ENCODE results near the gene PDZRN3. TPM values are rescaled to one million over a fixed set of nuclear protein-coding genes. Genes with fewer than 3 reads are reported as not detected.

PDZRN3 gene
- total RNA-seq, 1 experiment from 2014 or later: 0.17 TPM

GRCh38 chr3:73480187-73480672, 144.5 kb downstream of the PDZRN3 start:
- Histone ChIP-seq H3K27ac (ENCODE audit: low read depth, low read length) (no peak overlapping the region), H3K36me3 (ENCODE audit: control insufficient read depth in 1 of 2, insufficient read depth in 2 of 2, low read length in 2 of 2) (no peaks in the 10 kb centered on the region), H2AFZ (ENCODE audit: low read depth, low read length, poor library complexity, severe bottlenecking) (no peak overlapping the region), H3K79me2 (ENCODE audit: insufficient read depth, low read length) (no peaks in the 10 kb centered on the region), H3K4me2 (ENCODE audit: low read length) (no peak overlapping the region), H3K9ac (ENCODE audit: low read length) (no peak overlapping the region), H3K27me3 (ENCODE audit: insufficient read depth, low read length) (peaks cover 16% of the 10 kb centered on the region), H4K20me1 (ENCODE audit: insufficient read depth) (no peaks in the 10 kb centered on the region), H3K9me2 (ENCODE audit: insufficient read depth) (no peaks in the 10 kb centered on the region), H3K4me1 (ENCODE audit: control insufficient read depth in 1 of 2, insufficient read depth in 2 of 2, low read length in 2 of 2) (no peaks in the 10 kb centered on the region), H3K4me3 (replicated peaks in 1 of 2; ENCODE audit: low read depth in 1 of 2, low read length in 2 of 2) (no peak overlapping the region), H3K9me3 (ENCODE audit: control insufficient read depth in 1 of 2, insufficient read depth in 1 of 2, low read depth in 1 of 2, low read length in 2 of 2) (no peaks in the 10 kb centered on the region)
- ChIA-PET RAD21 (ENCODE audit: low non-redundant PET in 1 of 2, low total read pairs in 2 of 2, uncharacterized antibody in 2 of 2, unreplicated experiment in 2 of 2) (no interaction called here), CTCF (no interaction called here), POLR2A (no interaction called here)
- ATAC-seq (no peak), DNase-seq (ENCODE audit: low read depth, low spot score) (no peak)
- intact Hi-C loops (cut with micrococcal nuclease): no loop called here
- no peak for TF ChIP-seq EGR1 (IDR thresholded peaks at IDR 0.05; ENCODE audit: low read depth)
- no peak for TF ChIP-seq ZNF274 (IDR thresholded peaks at IDR 0.05; ENCODE audit: low read depth, low read length)
- TF ChIP-seq SRF (IDR thresholded peaks at IDR 0.05; ENCODE audit: low read depth): no peak
- BruUV-seq (replicated peaks): no TSS peak

DNA sequence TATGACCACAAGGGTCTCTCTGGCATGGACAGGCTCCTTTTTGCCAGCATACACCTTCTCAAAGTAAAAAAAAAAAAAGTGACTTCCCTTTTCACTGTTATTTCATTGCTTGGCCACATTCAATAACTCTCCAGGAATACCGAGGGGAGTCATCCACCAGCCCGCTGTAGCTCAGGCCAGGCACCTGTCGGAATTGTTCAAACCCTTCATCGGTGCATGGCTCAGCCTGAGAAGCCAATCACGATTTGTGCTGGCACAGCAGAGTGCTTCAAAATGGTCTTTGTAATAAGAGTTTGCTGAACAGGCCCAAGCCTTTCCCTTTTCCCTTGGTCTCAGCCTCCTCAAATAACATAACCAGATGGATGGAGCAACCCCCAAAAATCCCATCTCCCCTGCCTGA, 145.4 kb downstream of the PDZRN3 start:
- no TSS peak for BruUV-seq (replicated peaks)
- Histone ChIP-seq H3K9me3 (ENCODE audit: control insufficient read depth in 1 of 2, insufficient read depth in 1 of 2, low read depth in 1 of 2, low read length in 2 of 2) (no peaks in the 10 kb centered on the region), H2AFZ (ENCODE audit: low read depth, low read length, poor library complexity, severe bottlenecking) (no peak overlapping the region), H3K27me3 (ENCODE audit: insufficient read depth, low read length) (peaks cover 16% of the 10 kb centered on the region), H3K36me3 (ENCODE audit: control insufficient read depth in 1 of 2, insufficient read depth in 2 of 2, low read length in 2 of 2) (no peaks in the 10 kb centered on the region), H3K79me2 (ENCODE audit: insufficient read depth, low read length) (no peaks in the 10 kb centered on the region), H3K4me3 (replicated peaks in 1 of 2; ENCODE audit: low read depth in 1 of 2, low read length in 2 of 2) (no peak overlapping the region), H3K9me2 (ENCODE audit: insufficient read depth) (no peaks in the 10 kb centered on the region), H3K4me1 (ENCODE audit: control insufficient read depth in 1 of 2, insufficient read depth in 2 of 2, low read length in 2 of 2) (no peaks in the 10 kb centered on the region), H3K9ac (ENCODE audit: low read length) (no peak overlapping the region), H3K27ac (ENCODE audit: low read depth, low read length) (no peak overlapping the region), H4K20me1 (ENCODE audit: insufficient read depth) (no peaks in the 10 kb centered on the region), H3K4me2 (ENCODE audit: low read length) (no peak overlapping the region)
- ChIA-PET RAD21 (ENCODE audit: low non-redundant PET in 1 of 2, low total read pairs in 2 of 2, uncharacterized antibody in 2 of 2, unreplicated experiment in 2 of 2) (no interaction called here), CTCF (no interaction called here), POLR2A (no interaction called here)
- no peak for ATAC-seq
- intact Hi-C loops (cut with micrococcal nuclease): no loop called here
- DNase-seq (ENCODE audit: low read depth, low spot score): no peak
- TF ChIP-seq CTCF (IDR thresholded peaks at IDR 0.05 in 2 of 3, conservative IDR thresholded peaks at IDR 0.05 in 1 of 3; ENCODE audit: borderline replicate concordance in 1 of 3, insufficient read depth in 1 of 3, low read depth in 2 of 3, low read length in 2 of 3): no peak
- TF ChIP-seq TCF7L2 (IDR thresholded peaks at IDR 0.05; ENCODE audit: borderline replicate concordance, extremely low read depth, insufficient read depth, insufficient read length): no peak
- TF ChIP-seq SIN3A (IDR thresholded peaks at IDR 0.05; ENCODE audit: low read depth): no peak
- no peak for TF ChIP-seq EZH2 (IDR thresholded peaks at IDR 0.05)
- no peak for TF ChIP-seq CEBPB (IDR thresholded peaks at IDR 0.05; ENCODE audit: low read depth)
- TF ChIP-seq REST (IDR thresholded peaks at IDR 0.05; ENCODE audit: low read depth): no peak
- no peak for TF ChIP-seq RAD21 (IDR thresholded peaks at IDR 0.05; ENCODE audit: low read depth)
- TF ChIP-seq, protein P1, sequence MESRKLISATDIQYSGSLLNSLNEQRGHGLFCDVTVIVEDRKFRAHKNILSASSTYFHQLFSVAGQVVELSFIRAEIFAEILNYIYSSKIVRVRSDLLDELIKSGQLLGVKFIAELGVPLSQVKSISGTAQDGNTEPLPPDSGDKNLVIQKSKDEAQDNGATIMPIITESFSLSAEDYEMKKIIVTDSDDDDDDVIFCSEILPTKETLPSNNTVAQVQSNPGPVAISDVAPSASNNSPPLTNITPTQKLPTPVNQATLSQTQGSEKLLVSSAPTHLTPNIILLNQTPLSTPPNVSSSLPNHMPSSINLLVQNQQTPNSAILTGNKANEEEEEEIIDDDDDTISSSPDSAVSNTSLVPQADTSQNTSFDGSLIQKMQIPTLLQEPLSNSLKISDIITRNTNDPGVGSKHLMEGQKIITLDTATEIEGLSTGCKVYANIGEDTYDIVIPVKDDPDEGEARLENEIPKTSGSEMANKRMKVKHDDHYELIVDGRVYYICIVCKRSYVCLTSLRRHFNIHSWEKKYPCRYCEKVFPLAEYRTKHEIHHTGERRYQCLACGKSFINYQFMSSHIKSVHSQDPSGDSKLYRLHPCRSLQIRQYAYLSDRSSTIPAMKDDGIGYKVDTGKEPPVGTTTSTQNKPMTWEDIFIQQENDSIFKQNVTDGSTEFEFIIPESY (IDR thresholded peaks at IDR 0.05; ENCODE audit: extremely low read depth, insufficient replicate concordance, low read length): no peak
- no peak for TF ChIP-seq ELF1 (IDR thresholded peaks at IDR 0.05; ENCODE audit: borderline replicate concordance, low read depth)
- no peak for TF ChIP-seq YY1 (IDR thresholded peaks at IDR 0.05; ENCODE audit: extremely low read depth, insufficient replicate concordance, low read depth, low read length)
- no peak for TF ChIP-seq POLR2A (IDR thresholded peaks at IDR 0.05; ENCODE audit: borderline replicate concordance, extremely low read depth, insufficient read depth, insufficient read length)

All from HCT116 (cell line).